SK-N-SH treated with all-trans-retinoic acid at 6 μM for 48 hours (cell line): ENCODE data around the gene FBXL16.

Source experiments
- CREB5 ChIP-seq: fragments of 250-450 bp; sonication (Bioruptor Pico); IDR thresholded peaks from 2 replicates; pipeline ENCODE4 v1.5.1; 2020; ENCODE audit warnings: low read depth, mild to moderate bottlenecking, moderate library complexity
- PATZ1 ChIP-seq: fragments of 250-450 bp; sonication (Bioruptor Pico); IDR thresholded peaks from 2 replicates; pipeline ENCODE4 v1.8.0; 2020; ENCODE audit warnings: mild to moderate bottlenecking, moderate library complexity, borderline replicate concordance
- RARB ChIP-seq: fragments of 250-450 bp; sonication (Bioruptor Pico); IDR thresholded peaks from 2 replicates; pipeline ENCODE4 v1.8.0; 2021; ENCODE audit warnings: mild to moderate bottlenecking, moderate library complexity

DNA sequence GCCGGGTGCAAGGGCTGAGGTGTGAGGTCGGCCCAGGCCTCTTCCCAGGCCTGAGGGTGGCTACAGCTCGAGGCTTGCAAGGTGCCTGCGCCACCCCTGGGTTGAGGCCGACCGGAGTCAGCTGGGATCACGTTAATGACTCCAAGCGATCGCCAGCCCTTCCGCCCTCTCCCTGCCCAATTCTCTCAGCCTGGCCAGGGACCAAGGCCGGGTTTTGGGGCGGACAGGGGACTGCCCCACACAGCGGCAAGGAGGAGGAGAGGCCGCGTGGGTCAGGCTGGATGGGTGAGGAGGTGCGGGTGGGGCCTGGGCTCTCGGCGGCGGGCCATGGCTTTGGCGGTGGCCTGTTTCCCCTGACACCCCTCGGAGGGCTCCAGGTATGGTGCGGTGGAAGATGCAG, 12.2 kb downstream of the FBXL16 start:
- TF ChIP-seq PATZ1 (CRISPR knock-in tag), result no peak
- no peak for TF ChIP-seq CREB5 (CRISPR knock-in tag)
- no peak for TF ChIP-seq RARB
